Activated CD4-positive, alpha-beta T cell treated with anti-CD3 and anti-CD28 coated beads, Interleukin-2, amount 10 ng/mL, durations not matched to agents 7 days and 5 days (primary cell): ENCODE data around the gene TRAPPC3L. TPM values are rescaled to one million over a fixed set of nuclear protein-coding genes. Genes with fewer than 3 reads are reported as not detected.

ENCODE experiments used
- CTCF ChIA-PET: fragments of 350-600 bp; sonication (Branson Sonifier 250); formaldehyde crosslinking; loops from one replicate; lab custom pipeline; 2021; ENCODE audit warnings: antibody characterized with exemption; lab: Charles Lee
- POLR2A ChIA-PET: fragments of 350-600 bp; sonication (Branson Sonifier 250); formaldehyde crosslinking; loops from one replicate; lab custom pipeline; 2021; ENCODE audit warnings: antibody characterized with exemption; lab: Charles Lee
- DNase-seq: peaks from one replicate; pipeline ENCODE4 v3.0.0-alpha.2; 2020
- H3K27ac Mint-ChIP-seq: one replicate; pipeline ENCODE4 v1.8.0; 2021; ENCODE audit warnings: mild to moderate bottlenecking, moderate library complexity, mixed read lengths
- H3K27me3 Mint-ChIP-seq: one replicate; pipeline ENCODE4 v1.8.0; 2021; ENCODE audit warnings: mixed read lengths
- H3K36me3 Mint-ChIP-seq: one replicate; pipeline ENCODE4 v1.8.0; 2021; ENCODE audit warnings: low read depth, mixed read lengths
- H3K4me1 Mint-ChIP-seq: one replicate; pipeline ENCODE4 v1.8.0; 2021; ENCODE audit warnings: mixed read lengths
- H3K4me3 Mint-ChIP-seq: one replicate; pipeline ENCODE4 v1.8.0; 2021; ENCODE audit warnings: mild to moderate bottlenecking, moderate library complexity, mixed read lengths
- H3K9me3 Mint-ChIP-seq: one replicate; pipeline ENCODE4 v1.8.0; 2021; ENCODE audit warnings: mixed read lengths
- total RNA-seq, 2 experiments: library from RNA; stranded (reverse); gene quantifications; one replicate each; pipeline ENCODE4 v1.2.3, GENCODE V29; 2021

The TRAPPC3L gene
- total RNA-seq, 2 experiments from 2014 or later: not detected

GRCh38 chr6:116450769-116451740, 94.4 kb downstream of the TRAPPC3L start:
- Mint-ChIP-seq H3K4me1 (peaks cover 22% of the 10 kb centered on the region), H3K4me3 (no peak overlapping the region), H3K36me3 (no peaks in the 10 kb centered on the region), H3K27me3 (peaks cover 28% of the 10 kb centered on the region), H3K9me3 (no peaks in the 10 kb centered on the region), H3K27ac (no peak overlapping the region)
- ChIA-PET POLR2A (interaction anchor here (0.7 kb wide), 1 partner anchor 97 kb away, joined by 3 read pairs; no protein-coding TSS in a partner anchor), CTCF (interaction anchor here (0.6 to 0.9 kb wide), 2 partner anchors 12 to 231 kb away, joined by 3 read pairs; no protein-coding TSS in a partner anchor)
- no peak for DNase-seq

- H3K4me3 Mint-ChIP-seq: no peak overlapping the region
- POLR2A ChIA-PET: interaction anchor here (0.7 kb wide), 1 partner anchor 98 kb away, joined by 3 read pairs; no protein-coding TSS in a partner anchor
- no peak overlapping the region for H3K27ac Mint-ChIP-seq
- peaks cover 25% of the 10 kb centered on the region for H3K4me1 Mint-ChIP-seq
- CTCF ChIA-PET: interaction anchor here (0.7 to 1.0 kb wide), 2 partner anchors 11 kb away, joined by 3 read pairs; partner anchors contain the start of gene CALHM6
- no peaks in the 10 kb centered on the region for H3K9me3 Mint-ChIP-seq
- no peaks in the 10 kb centered on the region for H3K36me3 Mint-ChIP-seq
- no peak for DNase-seq
- H3K27me3 Mint-ChIP-seq: peaks cover 28% of the 10 kb centered on the region
Measured at GRCh38 chr6:116450185-116450710, 95.2 kb downstream of the TRAPPC3L start.

- H3K36me3 Mint-ChIP-seq: no peaks in the 10 kb centered on the region
- POLR2A ChIA-PET: no interaction called here
- CTCF ChIA-PET: interaction anchor here (0.7 to 1.0 kb wide), 2 partner anchors 10 to 12 kb away, joined by 3 read pairs; partner anchors contain the start of gene CALHM6
- H3K9me3 Mint-ChIP-seq: no peaks in the 10 kb centered on the region
- H3K27ac Mint-ChIP-seq: no peak overlapping the region
- H3K4me3 Mint-ChIP-seq: no peak overlapping the region
- peaks cover 26% of the 10 kb centered on the region for H3K27me3 Mint-ChIP-seq
- peaks cover 31% of the 10 kb centered on the region for H3K4me1 Mint-ChIP-seq
- DNase-seq: no peak
Measured at GRCh38 chr6:116449565-116449964, 95.9 kb downstream of the TRAPPC3L start.

- DNase-seq: no peak
- ChIA-PET POLR2A (no interaction called here), CTCF (no interaction called here)
- Mint-ChIP-seq H3K9me3 (no peaks in the 10 kb centered on the region), H3K36me3 (no peaks in the 10 kb centered on the region), H3K27ac (no peak overlapping the region), H3K27me3 (peaks cover 22% of the 10 kb centered on the region), H3K4me1 (peaks cover 36% of the 10 kb centered on the region), H3K4me3 (no peak overlapping the region)
Measured at GRCh38 chr6:116447496-116448011, 97.9 kb downstream of the TRAPPC3L start.

DNA sequence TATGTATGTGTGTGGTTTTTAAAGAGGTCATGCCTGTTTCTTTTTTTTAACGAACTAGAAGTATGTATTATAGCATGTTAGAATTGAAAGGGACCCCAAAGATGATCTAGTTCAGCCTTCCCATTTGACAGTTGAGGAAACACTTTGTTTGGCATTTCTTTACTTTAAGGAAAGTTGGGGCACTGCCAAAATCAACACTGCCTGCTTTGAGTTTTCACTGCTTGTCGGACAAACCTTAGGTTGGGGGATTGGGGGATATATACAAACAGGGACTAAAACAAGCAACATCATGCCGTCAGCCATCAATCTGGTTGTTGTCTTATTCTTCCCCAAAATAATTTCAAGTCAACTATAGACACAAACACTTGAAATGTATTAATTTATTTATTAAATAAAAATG, 98.4 kb downstream of the TRAPPC3L start:
- DNase-seq: no peak
- H3K9me3 Mint-ChIP-seq: no peaks in the 10 kb centered on the region
- CTCF ChIA-PET: interaction anchor here (0.6 to 1.0 kb wide), 2 partner anchors 11 to 38 kb away, joined by 3 to 4 read pairs; no protein-coding TSS in a partner anchor
- no peak overlapping the region for H3K4me3 Mint-ChIP-seq
- H3K27me3 Mint-ChIP-seq: peaks cover 27% of the 10 kb centered on the region
- H3K27ac Mint-ChIP-seq: no peak overlapping the region
- POLR2A ChIA-PET: interaction anchor here (0.5 kb wide), 1 partner anchor 377 kb away, joined by 9 read pairs; no protein-coding TSS in a partner anchor
- H3K36me3 Mint-ChIP-seq: no peaks in the 10 kb centered on the region
- peaks cover 36% of the 10 kb centered on the region for H3K4me1 Mint-ChIP-seq

GRCh38 chr6:116446399-116446798, 99.1 kb downstream of the TRAPPC3L start:
- ChIA-PET POLR2A (interaction anchor here (0.5 kb wide), 1 partner anchor 376 kb away, joined by 9 read pairs; no protein-coding TSS in a partner anchor), CTCF (interaction anchor here (0.6 to 1.0 kb wide), 2 partner anchors 12 to 37 kb away, joined by 3 to 4 read pairs; no protein-coding TSS in a partner anchor)
- no peak overlapping the region for H3K4me3 Mint-ChIP-seq
- H3K27me3 Mint-ChIP-seq: peaks cover 27% of the 10 kb centered on the region
- no peak overlapping the region for H3K27ac Mint-ChIP-seq
- no peaks in the 10 kb centered on the region for H3K9me3 Mint-ChIP-seq
- no peak for DNase-seq
- no peaks in the 10 kb centered on the region for H3K36me3 Mint-ChIP-seq
- peaks cover 34% of the 10 kb centered on the region for H3K4me1 Mint-ChIP-seq

GRCh38 chr6:116445102-116445501, 100.4 kb downstream of the TRAPPC3L start:
- Mint-ChIP-seq H3K36me3 (no peaks in the 10 kb centered on the region), H3K9me3 (no peaks in the 10 kb centered on the region), H3K4me1 (peaks cover 23% of the 10 kb centered on the region), H3K27ac (no peak overlapping the region), H3K4me3 (no peak overlapping the region), H3K27me3 (peaks cover 30% of the 10 kb centered on the region)
- POLR2A ChIA-PET: no interaction called here
- CTCF ChIA-PET: interaction anchor here (1.4 kb wide), 1 partner anchor 19 kb away, joined by 4 read pairs; no protein-coding TSS in a partner anchor
- no peak for DNase-seq

Other genes with a start within 250 kb of the TRAPPC3L start
- gene DSE, start 174.7 kb downstream of the TRAPPC3L start, total RNA-seq: 1 to 10 TPM; 3.6 to 4.2 TPM
- gene CALHM6, start 84.3 kb downstream of the TRAPPC3L start, total RNA-seq: 10 to 100 TPM in 1 of 2 experiments, 1 to 10 TPM in 1; 7.7 to 10.3 TPM
- not detected for gene CALHM5, start 34.0 kb downstream of the TRAPPC3L start, total RNA-seq
- not detected for gene CALHM4, start 8.1 kb upstream of the TRAPPC3L start, total RNA-seq
- gene RWDD1, start 25.8 kb upstream of the TRAPPC3L start, total RNA-seq: 10 to 100 TPM; 39.9 to 51.6 TPM
- under 1 TPM; 0.15 to 0.19 TPM for gene RSPH4A, start 70.8 kb upstream of the TRAPPC3L start, total RNA-seq
- 10 to 100 TPM; 15.8 to 18.6 TPM for gene ZUP1, start 123.1 kb upstream of the TRAPPC3L start, total RNA-seq
- gene KPNA5, start 135.5 kb upstream of the TRAPPC3L start, total RNA-seq: 10 to 100 TPM; 10.1 to 14.1 TPM
- gene FAM162B, start 220.0 kb upstream of the TRAPPC3L start, total RNA-seq: not detected